Measurements from ENCODE around the gene NRBF2.

The NRBF2 gene

DNA sequence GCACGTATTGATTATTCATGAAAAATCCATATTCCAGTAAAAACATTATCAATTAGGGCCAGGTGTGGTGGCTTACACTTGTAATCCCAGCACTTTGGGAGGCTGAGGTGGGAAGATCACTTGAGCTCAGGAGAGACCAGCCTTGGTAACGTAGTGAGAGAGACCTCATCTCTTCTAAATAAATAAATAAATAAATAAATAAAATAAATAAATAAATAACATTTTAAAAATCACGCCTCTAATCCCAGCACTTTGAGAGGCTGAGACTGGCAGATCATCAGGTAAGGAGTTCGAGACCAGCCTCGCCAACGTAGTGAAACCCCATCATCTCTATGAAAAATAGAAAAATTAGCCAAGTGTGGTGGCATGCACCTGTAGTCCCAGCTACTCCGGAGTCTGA lies 32.1 kb downstream of the NRBF2 start:
- DNase-seq = no peak
- Histone ChIP-seq H3K9ac (ENCODE audit: low read length) (no peak overlapping the region), H3K4me3 (ENCODE audit: low read length) (no peak overlapping the region), H3K9me2 (replicated peaks; ENCODE audit: insufficient read depth, low read length) (no peaks in the 10 kb centered on the region), H3K27me3 (replicated peaks; ENCODE audit: insufficient read depth, low read length) (no peaks in the 10 kb centered on the region), H2AFZ (ENCODE audit: low read length) (no peak overlapping the region), H3K4me1 (ENCODE audit: low read length) (0 out of 2 replicates have a peak, but pooled peaks cover 3% of the 10 kb centered on the region), H3K9me3 (replicated peaks; ENCODE audit: insufficient read depth, low read length) (no peaks in the 10 kb centered on the region), H3K4me2 (ENCODE audit: low read depth, low read length) (no peak overlapping the region), H3K36me3 (replicated peaks; ENCODE audit: insufficient read depth, low read length) (0 out of 2 replicates have a peak, but pooled peaks cover 4% of the 10 kb centered on the region), H3K79me2 (ENCODE audit: low read length) (no peaks in the 10 kb centered on the region; the same call in 1 of the 2 replicates), H3K27ac (ENCODE audit: low read length) (no peak overlapping the region), H3F3A (ENCODE audit: insufficient read depth, low read length) (0 out of 2 replicates have a peak, but pooled peaks cover 5% of the 10 kb centered on the region), H4K20me1 (ENCODE audit: insufficient read depth, low read length) (no peaks in the 10 kb centered on the region)
- TF ChIP-seq EZH2 (optimal IDR thresholded peaks at IDR 0.05; ENCODE audit: low read depth, low read length) = no peak
- no peak for TF ChIP-seq EZH2phosphoT487 (IDR thresholded peaks at IDR 0.05; ENCODE audit: low read length)
- no peak for TF ChIP-seq CTCF (IDR thresholded peaks at IDR 0.05; ENCODE audit: low read length)

- no peaks in the 10 kb centered on the region for H3K27me3 ChIP-seq (replicated peaks; ENCODE audit: insufficient read depth, low read length)
- H3K4me1 ChIP-seq (ENCODE audit: low read length) = 0 out of 2 replicates have a peak, but pooled peaks cover 7% of the 10 kb centered on the region
- H3F3A ChIP-seq (ENCODE audit: insufficient read depth, low read length) = 0 out of 2 replicates have a peak, but pooled peaks cover 3% of the 10 kb centered on the region
- 0 out of 2 replicates have a peak, but pooled peaks cover 4% of the 10 kb centered on the region for H3K36me3 ChIP-seq (replicated peaks; ENCODE audit: insufficient read depth, low read length)
- TF ChIP-seq EZH2phosphoT487 (IDR thresholded peaks at IDR 0.05; ENCODE audit: low read length) (no peak), CTCF (IDR thresholded peaks at IDR 0.05; ENCODE audit: low read length) (peak; percentile 78)
- H4K20me1 ChIP-seq (ENCODE audit: insufficient read depth, low read length) = no peaks in the 10 kb centered on the region
- no peaks in the 10 kb centered on the region; the same call in 1 of the 2 replicates for H3K79me2 ChIP-seq (ENCODE audit: low read length)
- no peaks in the 10 kb centered on the region for H3K9me2 ChIP-seq (replicated peaks; ENCODE audit: insufficient read depth, low read length)
- no peak overlapping the region for H3K9ac ChIP-seq (ENCODE audit: low read length)
- no peaks in the 10 kb centered on the region for H3K9me3 ChIP-seq (replicated peaks; ENCODE audit: insufficient read depth, low read length)
- no peak overlapping the region for H3K27ac ChIP-seq (ENCODE audit: low read length)
- no peak overlapping the region for H3K4me2 ChIP-seq (ENCODE audit: low read depth, low read length)
- H2AFZ ChIP-seq (ENCODE audit: low read length) = no peak overlapping the region
- no peak overlapping the region for H3K4me3 ChIP-seq (ENCODE audit: low read length)
- DNase-seq = peak; percentile 74
Measured at GRCh38 chr10:63166742-63167258, 33.7 kb downstream of the NRBF2 start.

- Histone ChIP-seq H3K27me3 (replicated peaks; ENCODE audit: insufficient read depth, low read length) (no peaks in the 10 kb centered on the region), H3K4me2 (ENCODE audit: low read depth, low read length) (no peak overlapping the region), H3K9me2 (replicated peaks; ENCODE audit: insufficient read depth, low read length) (no peaks in the 10 kb centered on the region), H3K79me2 (ENCODE audit: low read length) (peaks cover 8% of the 10 kb centered on the region), H3K4me3 (ENCODE audit: low read length) (no peak overlapping the region), H4K20me1 (ENCODE audit: insufficient read depth, low read length) (no peaks in the 10 kb centered on the region), H2AFZ (ENCODE audit: low read length) (no peak overlapping the region), H3K27ac (ENCODE audit: low read length) (no peak overlapping the region), H3K9me3 (replicated peaks; ENCODE audit: insufficient read depth, low read length) (no peaks in the 10 kb centered on the region), H3F3A (ENCODE audit: insufficient read depth, low read length) (peaks cover 5% of the 10 kb centered on the region), H3K36me3 (replicated peaks; ENCODE audit: insufficient read depth, low read length) (0 out of 2 replicates have a peak, but pooled peaks cover 4% of the 10 kb centered on the region), H3K9ac (ENCODE audit: low read length) (no peak overlapping the region), H3K4me1 (ENCODE audit: low read length) (peaks cover 16% of the 10 kb centered on the region; the same call in 1 of the 2 replicates)
- TF ChIP-seq EZH2 (optimal IDR thresholded peaks at IDR 0.05; ENCODE audit: low read depth, low read length) (no peak), CTCF (IDR thresholded peaks at IDR 0.05; ENCODE audit: low read length) (no peak), EZH2phosphoT487 (IDR thresholded peaks at IDR 0.05; ENCODE audit: low read length) (no peak)
- DNase-seq = no peak
Measured at GRCh38 chr10:63168821-63169462, 35.8 kb downstream of the NRBF2 start.

Measured in MM.1S (cell line).